ENCODE measurements around the gene EFTUD2.

EFTUD2 gene

GRCh38 chr17:44926821-44927525, 27.7 kb upstream of the EFTUD2 start:
- Histone ChIP-seq H3K4me3 (ENCODE audit: low read depth, low read length) (no peak overlapping the region), H3K4me1 (no peaks in the 10 kb centered on the region), H3K79me2 (no peaks in the 10 kb centered on the region), H2AFZ (no peak overlapping the region), H3K36me3 (ENCODE audit: control insufficient read depth, insufficient read depth, low read length) (no peaks in the 10 kb centered on the region), H3K9me3 (ENCODE audit: control insufficient read depth, low read length) (no peaks in the 10 kb centered on the region), H3K27me3 (ENCODE audit: control insufficient read depth, insufficient read depth, low read length) (no peaks in the 10 kb centered on the region), H3K27ac (no peak overlapping the region), H3K4me2 (ENCODE audit: low read length) (no peak overlapping the region), H3K9ac (no peak overlapping the region)
- no peak for TF ChIP-seq CTCF (IDR thresholded peaks at IDR 0.05)

- Histone ChIP-seq H3K4me3 (ENCODE audit: low read depth, low read length) (no peak overlapping the region), H3K79me2 (no peaks in the 10 kb centered on the region), H3K4me1 (no peaks in the 10 kb centered on the region), H3K9me3 (ENCODE audit: control insufficient read depth, low read length) (no peaks in the 10 kb centered on the region), H3K9ac (no peak overlapping the region), H3K4me2 (ENCODE audit: low read length) (no peak overlapping the region), H3K36me3 (ENCODE audit: control insufficient read depth, insufficient read depth, low read length) (no peaks in the 10 kb centered on the region), H3K27ac (no peak overlapping the region), H2AFZ (no peak overlapping the region), H3K27me3 (ENCODE audit: control insufficient read depth, insufficient read depth, low read length) (no peaks in the 10 kb centered on the region)
- no peak for TF ChIP-seq CTCF (IDR thresholded peaks at IDR 0.05)
Measured at GRCh38 chr17:44925731-44926697, 26.8 kb upstream of the EFTUD2 start.

- TF ChIP-seq CTCF (IDR thresholded peaks at IDR 0.05): no peak
- no peak overlapping the region for H3K4me3 ChIP-seq (ENCODE audit: low read depth, low read length)
- no peak overlapping the region for H3K9ac ChIP-seq
- H3K36me3 ChIP-seq (ENCODE audit: control insufficient read depth, insufficient read depth, low read length): no peaks in the 10 kb centered on the region
- no peaks in the 10 kb centered on the region for H3K79me2 ChIP-seq
- H2AFZ ChIP-seq: no peak overlapping the region
- H3K27me3 ChIP-seq (ENCODE audit: control insufficient read depth, insufficient read depth, low read length): no peaks in the 10 kb centered on the region
- H3K27ac ChIP-seq: no peak overlapping the region
- H3K9me3 ChIP-seq (ENCODE audit: control insufficient read depth, low read length): no peaks in the 10 kb centered on the region
- H3K4me2 ChIP-seq (ENCODE audit: low read length): no peak overlapping the region
- H3K4me1 ChIP-seq: no peaks in the 10 kb centered on the region
Measured at GRCh38 chr17:44924107-44924544, 24.9 kb upstream of the EFTUD2 start.

- H3K9ac ChIP-seq: no peak overlapping the region
- no peaks in the 10 kb centered on the region for H3K79me2 ChIP-seq
- H3K4me1 ChIP-seq: no peaks in the 10 kb centered on the region
- no peaks in the 10 kb centered on the region for H3K27me3 ChIP-seq (ENCODE audit: control insufficient read depth, insufficient read depth, low read length)
- H3K9me3 ChIP-seq (ENCODE audit: control insufficient read depth, low read length): no peaks in the 10 kb centered on the region
- H3K27ac ChIP-seq: no peak overlapping the region
- H3K4me3 ChIP-seq (ENCODE audit: low read depth, low read length): no peak overlapping the region
- no peak overlapping the region for H3K4me2 ChIP-seq (ENCODE audit: low read length)
- TF ChIP-seq CTCF (IDR thresholded peaks at IDR 0.05): no peak
- H3K36me3 ChIP-seq (ENCODE audit: control insufficient read depth, insufficient read depth, low read length): no peaks in the 10 kb centered on the region
- no peak overlapping the region for H2AFZ ChIP-seq
Measured at GRCh38 chr17:44922746-44923470, 23.7 kb upstream of the EFTUD2 start.

Data from parathyroid adenoma (tissue), 2 donors.